ENCODE measurements around the gene KPNA2. TPM values are rescaled to one million over a fixed set of nuclear protein-coding genes. Genes with fewer than 3 reads are reported as not detected.

Gene KPNA2
- total and polyA plus RNA-seq, 2 of the 13 experiments (the other 11 are each of a cell fraction or from before 2014, with no cell fraction given), result 111 to 305 TPM

DNA sequence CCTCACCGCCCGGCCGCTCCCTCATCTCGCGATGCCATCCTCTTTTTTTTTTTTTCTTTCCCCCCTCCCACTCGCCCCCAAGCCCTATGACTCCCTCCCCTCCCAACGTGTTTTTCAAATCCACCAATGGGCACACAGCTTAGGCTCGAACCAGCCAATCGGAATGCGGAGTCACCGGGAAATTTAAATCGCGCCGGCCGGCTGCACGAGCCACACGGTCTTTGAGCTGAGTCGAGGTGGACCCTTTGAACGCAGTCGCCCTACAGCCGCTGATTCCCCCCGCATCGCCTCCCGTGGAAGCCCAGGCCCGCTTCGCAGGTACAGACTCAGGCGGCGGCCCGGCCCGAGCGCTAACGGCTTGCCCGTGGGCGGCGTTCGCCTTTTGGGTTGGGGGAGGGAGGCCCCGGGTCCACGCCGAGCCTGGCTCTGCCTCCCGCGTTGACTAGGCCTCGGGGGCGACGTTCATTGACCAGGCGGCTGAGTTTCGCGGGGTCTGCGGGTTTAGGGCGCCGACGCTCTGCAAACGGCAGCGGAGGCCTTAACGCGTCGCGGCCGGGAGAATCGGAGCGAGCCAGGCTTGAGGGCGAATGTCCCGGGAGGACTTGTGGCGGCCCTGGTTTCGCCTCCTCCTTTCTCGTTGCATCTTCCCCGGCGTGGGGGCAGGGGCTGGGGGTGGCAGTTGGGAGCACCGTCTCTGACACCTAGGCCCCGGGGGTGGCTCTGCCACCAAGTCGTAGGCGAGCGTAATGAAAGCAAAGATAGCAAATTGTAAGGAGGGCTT is at the start of gene KPNA2 (continued):
- 0 out of 2 replicates have a peak, but pooled peaks have one; percentile 5 for TF ChIP-seq SP5 (CRISPR knock-in tag; IDR thresholded peaks at IDR 0.05; ENCODE audit: borderline replicate concordance, low read depth)
- no peak for TF ChIP-seq HNRNPH1 (optimal IDR thresholded peaks at IDR 0.05; ENCODE audit: low read depth, low read length)
- no peak; the same call in 1 of the 2 replicates for TF ChIP-seq TSC22D2 (CRISPR knock-in tag; IDR thresholded peaks at IDR 0.05; ENCODE audit: borderline replicate concordance)
- TF ChIP-seq RFX3 (CRISPR knock-in tag; IDR thresholded peaks at IDR 0.05), result no peak
- TF ChIP-seq REPIN1 (CRISPR knock-in tag; IDR thresholded peaks at IDR 0.05; ENCODE audit: borderline replicate concordance, low read depth), result peak; percentile 84; the same call in 1 of the 2 replicates
- peak; percentile 78; the same call in 1 of the 2 replicates for TF ChIP-seq ZC3H13 (CRISPR knock-in tag; IDR thresholded peaks at IDR 0.05)
- TF ChIP-seq FOXO1 (CRISPR knock-in tag; IDR thresholded peaks at IDR 0.05), result peak; percentile 31
- TF ChIP-seq TARDBP (CRISPR knock-in tag; IDR thresholded peaks at IDR 0.05), result peak; percentile 87
- 0 out of 2 replicates have a peak, but pooled peaks have one; percentile 54 for TF ChIP-seq ZSCAN29 (CRISPR knock-in tag; conservative IDR thresholded peaks at IDR 0.05)
- TF ChIP-seq KLF9 (CRISPR knock-in tag; IDR thresholded peaks at IDR 0.05; ENCODE audit: low read depth), result peak; percentile 33; the same call in 1 of the 2 replicates
- peak; percentile 96 for TF ChIP-seq ZSCAN21 (CRISPR knock-in tag; IDR thresholded peaks at IDR 0.05; ENCODE audit: borderline replicate concordance)
- TF ChIP-seq, protein P1, sequence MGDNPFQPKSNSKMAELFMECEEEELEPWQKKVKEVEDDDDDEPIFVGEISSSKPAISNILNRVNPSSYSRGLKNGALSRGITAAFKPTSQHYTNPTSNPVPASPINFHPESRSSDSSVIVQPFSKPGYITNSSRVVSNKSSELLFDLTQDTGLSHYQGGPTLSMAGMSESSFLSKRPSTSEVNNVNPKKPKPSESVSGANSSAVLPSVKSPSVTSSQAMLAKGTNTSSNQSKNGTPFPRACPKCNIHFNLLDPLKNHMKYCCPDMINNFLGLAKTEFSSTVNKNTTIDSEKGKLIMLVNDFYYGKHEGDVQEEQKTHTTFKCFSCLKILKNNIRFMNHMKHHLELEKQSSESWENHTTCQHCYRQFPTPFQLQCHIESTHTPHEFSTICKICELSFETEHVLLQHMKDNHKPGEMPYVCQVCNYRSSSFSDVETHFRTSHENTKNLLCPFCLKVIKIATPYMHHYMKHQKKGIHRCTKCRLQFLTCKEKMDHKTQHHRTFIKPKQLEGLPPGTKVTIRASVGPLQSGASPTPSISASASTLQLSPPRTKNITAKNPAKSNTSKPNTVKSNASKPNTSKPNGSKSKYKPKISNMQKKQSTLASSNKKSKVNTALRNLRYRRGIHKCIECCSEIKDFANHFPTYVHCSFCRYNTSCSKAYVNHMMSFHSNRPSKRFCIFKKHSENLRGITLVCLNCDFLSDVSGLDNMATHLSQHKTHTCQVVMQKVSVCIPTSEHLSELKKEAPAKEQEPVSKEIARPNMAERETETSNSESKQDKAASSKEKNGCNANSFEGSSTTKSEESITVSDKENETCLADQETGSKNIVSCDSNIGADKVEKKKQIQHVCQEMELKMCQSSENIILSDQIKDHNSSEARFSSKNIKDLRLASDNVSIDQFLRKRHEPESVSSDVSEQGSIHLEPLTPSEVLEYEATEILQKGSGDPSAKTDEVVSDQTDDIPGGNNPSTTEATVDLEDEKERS (CRISPR knock-in tag; IDR thresholded peaks at IDR 0.05), result peak; percentile 92
- peak; percentile 94 for TF ChIP-seq YEATS4 (CRISPR knock-in tag; IDR thresholded peaks at IDR 0.05; ENCODE audit: borderline replicate concordance)
- peak; percentile 97 for TF ChIP-seq EED (CRISPR knock-in tag; IDR thresholded peaks at IDR 0.05)
- TF ChIP-seq JDP2 (CRISPR knock-in tag; IDR thresholded peaks at IDR 0.05; ENCODE audit: borderline replicate concordance), result no peak; the same call in 1 of the 2 replicates
- TF ChIP-seq ZNF776 (CRISPR knock-in tag; IDR thresholded peaks at IDR 0.05), result peak; percentile 91
- TF ChIP-seq IRF2 (CRISPR knock-in tag; IDR thresholded peaks at IDR 0.05), result peak; percentile 77; the same call in 1 of the 2 replicates
- TF ChIP-seq, protein P2, sequence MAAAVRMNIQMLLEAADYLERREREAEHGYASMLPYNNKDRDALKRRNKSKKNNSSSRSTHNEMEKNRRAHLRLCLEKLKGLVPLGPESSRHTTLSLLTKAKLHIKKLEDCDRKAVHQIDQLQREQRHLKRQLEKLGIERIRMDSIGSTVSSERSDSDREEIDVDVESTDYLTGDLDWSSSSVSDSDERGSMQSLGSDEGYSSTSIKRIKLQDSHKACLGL (CRISPR knock-in tag; IDR thresholded peaks at IDR 0.05), result peak; percentile 97
- peak; percentile 99 for TF ChIP-seq ZNF891 (CRISPR knock-in tag; IDR thresholded peaks at IDR 0.05)
- peak; percentile 88 for TF ChIP-seq MED13 (CRISPR knock-in tag; IDR thresholded peaks at IDR 0.05)
- TF ChIP-seq SNRNP70 (IDR thresholded peaks at IDR 0.05; ENCODE audit: low read depth, low read length), result no peak
- TF ChIP-seq, protein P3, sequence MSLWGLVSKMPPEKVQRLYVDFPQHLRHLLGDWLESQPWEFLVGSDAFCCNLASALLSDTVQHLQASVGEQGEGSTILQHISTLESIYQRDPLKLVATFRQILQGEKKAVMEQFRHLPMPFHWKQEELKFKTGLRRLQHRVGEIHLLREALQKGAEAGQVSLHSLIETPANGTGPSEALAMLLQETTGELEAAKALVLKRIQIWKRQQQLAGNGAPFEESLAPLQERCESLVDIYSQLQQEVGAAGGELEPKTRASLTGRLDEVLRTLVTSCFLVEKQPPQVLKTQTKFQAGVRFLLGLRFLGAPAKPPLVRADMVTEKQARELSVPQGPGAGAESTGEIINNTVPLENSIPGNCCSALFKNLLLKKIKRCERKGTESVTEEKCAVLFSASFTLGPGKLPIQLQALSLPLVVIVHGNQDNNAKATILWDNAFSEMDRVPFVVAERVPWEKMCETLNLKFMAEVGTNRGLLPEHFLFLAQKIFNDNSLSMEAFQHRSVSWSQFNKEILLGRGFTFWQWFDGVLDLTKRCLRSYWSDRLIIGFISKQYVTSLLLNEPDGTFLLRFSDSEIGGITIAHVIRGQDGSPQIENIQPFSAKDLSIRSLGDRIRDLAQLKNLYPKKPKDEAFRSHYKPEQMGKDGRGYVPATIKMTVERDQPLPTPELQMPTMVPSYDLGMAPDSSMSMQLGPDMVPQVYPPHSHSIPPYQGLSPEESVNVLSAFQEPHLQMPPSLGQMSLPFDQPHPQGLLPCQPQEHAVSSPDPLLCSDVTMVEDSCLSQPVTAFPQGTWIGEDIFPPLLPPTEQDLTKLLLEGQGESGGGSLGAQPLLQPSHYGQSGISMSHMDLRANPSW (CRISPR knock-in tag; IDR thresholded peaks at IDR 0.05; ENCODE audit: borderline replicate concordance), result peak; percentile 69; the same call in 1 of the 2 replicates
- TF ChIP-seq ZNF768 (CRISPR knock-in tag; IDR thresholded peaks at IDR 0.05), result peak; percentile 86
- TF ChIP-seq, protein P4, sequence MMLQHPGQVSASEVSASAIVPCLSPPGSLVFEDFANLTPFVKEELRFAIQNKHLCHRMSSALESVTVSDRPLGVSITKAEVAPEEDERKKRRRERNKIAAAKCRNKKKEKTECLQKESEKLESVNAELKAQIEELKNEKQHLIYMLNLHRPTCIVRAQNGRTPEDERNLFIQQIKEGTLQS (CRISPR knock-in tag; IDR thresholded peaks at IDR 0.05), result peak; percentile 5; the same call in 1 of the 2 replicates

Measured in HepG2 (cell line).